GM19193 (cell line): ENCODE measurements around the gene IGF1R.

Experiments
- POLR2A ChIP-seq: IDR thresholded peaks from 4 replicates; pipeline ENCODE4 v1.6.1; 2011; ENCODE audit not compliant: insufficient read depth, insufficient read length; ENCODE audit errors: extremely low read depth

The IGF1R gene

GRCh38 chr15:98891301-98891700 lies 243.0 kb downstream of the IGF1R start:
- no peak for TF ChIP-seq POLR2A

GRCh38 chr15:98893401-98893800 lies 245.1 kb downstream of the IGF1R start:
- no peak for TF ChIP-seq POLR2A

GRCh38 chr15:98894312-98894711 lies 246.0 kb downstream of the IGF1R start:
- TF ChIP-seq POLR2A: no peak

GRCh38 chr15:98896002-98896721 lies 247.8 kb downstream of the IGF1R start:
- TF ChIP-seq POLR2A: no peak

- no peak for TF ChIP-seq POLR2A
Observed at GRCh38 chr15:98896802-98897732, 248.7 kb downstream of the IGF1R start.

GRCh38 chr15:98898122-98898521 lies 249.8 kb downstream of the IGF1R start:
- TF ChIP-seq POLR2A: no peak

- TF ChIP-seq POLR2A: no peak
Observed at GRCh38 chr15:98899272-98900021, 251.1 kb downstream of the IGF1R start.

GRCh38 chr15:98900356-98900755 lies 252.0 kb downstream of the IGF1R start:
- no peak for TF ChIP-seq POLR2A

- no peak for TF ChIP-seq POLR2A
Observed at GRCh38 chr15:98901434-98902072, 253.2 kb downstream of the IGF1R start.

- TF ChIP-seq POLR2A: no peak
Observed at GRCh38 chr15:98902931-98903330, 254.6 kb downstream of the IGF1R start.

- no peak for TF ChIP-seq POLR2A
Observed at GRCh38 chr15:98903377-98904018, 255.2 kb downstream of the IGF1R start.

GRCh38 chr15:98904544-98904943 lies 256.2 kb downstream of the IGF1R start:
- no peak for TF ChIP-seq POLR2A

GRCh38 chr15:98905963-98906711 lies 257.8 kb downstream of the IGF1R start:
- TF ChIP-seq POLR2A: no peak
